ENCODE data around the gene LRRC8A.

The LRRC8A gene

DNA sequence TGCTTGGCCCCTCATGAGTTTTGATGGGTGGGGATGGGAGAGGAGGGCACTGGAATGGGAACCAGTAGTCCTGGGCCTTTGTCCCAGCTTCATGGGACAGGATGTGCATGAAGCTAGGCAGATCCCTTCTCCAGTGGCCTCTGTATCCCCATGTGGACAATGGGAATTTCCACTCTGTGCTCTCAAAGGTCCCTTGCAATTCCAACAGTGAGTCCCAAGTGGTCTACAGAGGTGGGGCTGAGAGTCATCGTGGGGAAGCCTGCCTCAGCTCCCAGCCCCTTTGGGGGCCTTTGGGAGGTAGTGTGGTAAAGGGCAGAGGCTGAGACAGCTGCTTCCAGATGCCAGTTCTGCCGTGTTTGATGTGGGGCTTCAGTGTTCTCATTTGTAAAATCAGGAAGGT, 37.0 kb downstream of the LRRC8A start:
- Mint-ChIP-seq H3K36me3 (ENCODE audit: low read depth) (peaks cover 20% of the 10 kb centered on the region), H3K9me3 (no peaks in the 10 kb centered on the region), H3K4me3 (peak overlapping the region in 1 of 3 experiments; percentile 66), H3K4me1 (peaks cover 43% of the 10 kb centered on the region), H3K27ac (peak overlapping the region; percentile 78 to 99 (median 79)), H3K27me3 (ENCODE audit: low read depth) (no peaks in the 10 kb centered on the region)
- TF ChIP-seq, protein P1, sequence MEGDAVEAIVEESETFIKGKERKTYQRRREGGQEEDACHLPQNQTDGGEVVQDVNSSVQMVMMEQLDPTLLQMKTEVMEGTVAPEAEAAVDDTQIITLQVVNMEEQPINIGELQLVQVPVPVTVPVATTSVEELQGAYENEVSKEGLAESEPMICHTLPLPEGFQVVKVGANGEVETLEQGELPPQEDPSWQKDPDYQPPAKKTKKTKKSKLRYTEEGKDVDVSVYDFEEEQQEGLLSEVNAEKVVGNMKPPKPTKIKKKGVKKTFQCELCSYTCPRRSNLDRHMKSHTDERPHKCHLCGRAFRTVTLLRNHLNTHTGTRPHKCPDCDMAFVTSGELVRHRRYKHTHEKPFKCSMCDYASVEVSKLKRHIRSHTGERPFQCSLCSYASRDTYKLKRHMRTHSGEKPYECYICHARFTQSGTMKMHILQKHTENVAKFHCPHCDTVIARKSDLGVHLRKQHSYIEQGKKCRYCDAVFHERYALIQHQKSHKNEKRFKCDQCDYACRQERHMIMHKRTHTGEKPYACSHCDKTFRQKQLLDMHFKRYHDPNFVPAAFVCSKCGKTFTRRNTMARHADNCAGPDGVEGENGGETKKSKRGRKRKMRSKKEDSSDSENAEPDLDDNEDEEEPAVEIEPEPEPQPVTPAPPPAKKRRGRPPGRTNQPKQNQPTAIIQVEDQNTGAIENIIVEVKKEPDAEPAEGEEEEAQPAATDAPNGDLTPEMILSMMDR (IDR thresholded peaks at IDR 0.05; ENCODE audit: unreplicated experiment in 3 of 3), result no peak

DNA sequence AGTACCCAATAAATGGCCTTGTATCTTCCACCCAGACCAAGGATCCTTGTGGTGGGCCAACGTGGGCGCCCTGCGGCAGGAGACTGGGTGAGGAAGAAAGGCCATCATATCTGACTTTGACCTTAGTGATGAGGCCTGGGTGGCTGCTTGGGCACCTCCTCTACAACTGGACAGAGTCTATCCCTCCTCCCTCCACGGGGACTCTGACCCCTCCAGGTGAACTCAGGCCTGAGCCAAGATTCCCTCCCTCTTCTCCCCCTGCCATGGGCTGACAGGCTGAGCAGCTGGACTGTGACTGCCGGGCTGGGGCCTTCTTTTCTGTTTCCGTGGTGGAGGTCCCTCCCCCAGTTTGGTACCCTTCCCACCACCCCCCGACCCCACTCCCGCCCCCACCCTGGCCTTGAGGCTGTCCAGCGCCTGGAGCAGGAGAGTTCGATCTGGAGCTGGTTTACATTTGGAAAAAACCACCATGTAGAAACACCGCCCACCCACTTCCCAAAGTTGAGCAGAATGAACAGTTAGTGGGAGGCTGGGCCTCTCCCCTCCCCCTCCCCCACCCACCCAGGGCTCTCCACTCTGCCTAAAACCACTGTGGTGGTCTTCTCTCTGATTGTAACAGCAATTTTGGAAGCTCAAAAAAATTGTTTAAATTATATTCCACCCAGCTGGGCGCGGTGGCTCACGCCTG, 37.6 kb downstream of the LRRC8A start:
- Mint-ChIP-seq H3K27ac (peak overlapping the region; percentile 78 to 99 (median 79)), H3K4me1 (peaks cover 43% of the 10 kb centered on the region), H3K9me3 (no peaks in the 10 kb centered on the region), H3K27me3 (ENCODE audit: low read depth) (no peaks in the 10 kb centered on the region), H3K4me3 (peak overlapping the region in 1 of 3 experiments; percentile 66), H3K36me3 (ENCODE audit: low read depth) (peaks cover 20% of the 10 kb centered on the region)
- TF ChIP-seq, protein P1 (IDR thresholded peaks at IDR 0.05; ENCODE audit: unreplicated experiment in 3 of 3), result no peak

DNA sequence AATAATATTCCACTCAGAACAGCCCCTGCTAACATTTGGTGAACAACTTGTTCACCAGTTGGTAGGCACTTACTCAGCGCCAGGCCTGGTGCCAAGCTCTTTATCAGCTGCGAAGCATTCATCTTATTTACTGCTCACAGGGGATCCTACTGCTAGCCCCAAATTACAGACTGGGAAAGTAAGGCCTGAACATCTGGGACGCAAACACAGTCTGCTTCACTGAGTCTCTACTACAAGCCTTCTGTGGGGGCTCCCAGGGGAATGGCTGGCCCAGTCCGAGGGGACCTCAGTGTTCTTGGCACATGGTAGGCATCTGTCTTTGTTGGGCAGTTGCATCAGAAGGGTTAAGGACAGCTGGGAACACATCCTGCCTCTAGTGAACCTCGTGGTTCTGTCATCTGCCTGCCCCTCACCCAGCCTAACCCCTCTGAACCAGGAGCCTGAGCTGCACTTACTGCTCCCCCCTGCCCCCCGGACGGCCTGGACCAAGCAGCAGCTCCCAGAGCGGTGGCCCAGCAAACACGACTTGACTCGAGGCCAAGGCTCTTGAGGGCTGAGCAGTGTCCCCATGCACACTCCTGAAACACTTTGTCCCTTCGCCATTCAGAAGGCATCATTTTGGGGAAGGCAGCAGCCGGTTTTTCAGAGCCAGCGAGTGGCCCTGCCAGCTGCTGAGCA, 38.6 kb downstream of the LRRC8A start, which contains the start of gene PHYHD1:
PHYHD1 (plus strand) TSS at position 602 of the 678 bp plus-strand sequence. CDS start 1,342 bp downstream, outside the sequence.
- peaks cover 43% of the 10 kb centered on the region for H3K4me1 Mint-ChIP-seq
- peak within 1 kb of the TSS; percentile 91 to 92 (median 91) for H3K4me3 Mint-ChIP-seq
- peaks cover 19% of the 10 kb centered on the region for H3K36me3 Mint-ChIP-seq (ENCODE audit: low read depth)
- TF ChIP-seq, protein P1 (IDR thresholded peaks at IDR 0.05; ENCODE audit: unreplicated experiment in 3 of 3), result no peak
- peak within 1 kb of the TSS; percentile 96 to 99 (median 99) for H3K27ac Mint-ChIP-seq
- no peaks in the 10 kb centered on the region for H3K9me3 Mint-ChIP-seq
- H3K27me3 Mint-ChIP-seq (ENCODE audit: low read depth), result no peaks in the 10 kb centered on the region

DNA sequence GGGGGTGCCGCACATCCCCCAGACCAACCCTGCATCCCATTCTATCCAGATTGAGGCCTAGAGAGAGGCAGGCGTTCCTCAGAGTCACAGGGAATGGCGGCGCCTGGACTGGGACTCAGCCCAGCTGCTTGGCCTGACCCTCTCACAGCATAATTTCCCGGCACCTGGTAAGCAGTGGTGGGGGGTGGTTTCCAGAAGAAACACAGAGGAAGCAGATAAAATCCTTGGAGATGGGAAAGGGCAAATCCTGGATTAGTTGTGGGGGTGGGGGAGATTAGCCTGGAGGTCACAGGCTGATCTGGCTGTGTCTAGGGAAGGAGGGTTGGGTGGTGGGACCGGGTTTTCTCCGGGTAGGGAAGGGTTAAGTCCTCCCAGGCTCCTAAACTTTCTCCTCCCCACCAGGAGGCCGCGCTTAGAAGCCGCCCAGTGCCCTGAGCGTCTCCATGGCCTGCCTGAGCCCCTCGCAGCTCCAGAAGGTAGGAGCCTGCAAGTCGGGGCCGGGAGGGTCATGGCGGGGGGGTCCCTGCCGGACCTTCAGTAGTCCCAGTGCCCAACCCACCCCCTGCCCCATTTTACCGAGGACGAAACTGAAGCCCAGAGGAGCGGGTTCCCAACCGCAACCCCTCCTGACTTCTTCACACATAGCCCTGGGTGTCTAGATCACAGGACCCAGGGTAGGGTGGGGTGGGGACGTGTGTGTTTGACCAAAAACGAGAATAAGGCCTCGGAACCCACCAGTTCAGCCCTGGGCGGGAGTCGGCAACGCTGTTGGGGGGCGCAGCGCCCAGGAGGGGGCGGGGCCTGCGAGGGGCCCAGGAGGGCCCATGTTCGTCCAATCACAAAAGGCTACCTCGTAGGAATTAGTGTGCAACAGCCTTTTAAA, 40.2 kb downstream of the LRRC8A start:
- peak overlapping the region; percentile 91 to 92 (median 91) for H3K4me3 Mint-ChIP-seq

DNA sequence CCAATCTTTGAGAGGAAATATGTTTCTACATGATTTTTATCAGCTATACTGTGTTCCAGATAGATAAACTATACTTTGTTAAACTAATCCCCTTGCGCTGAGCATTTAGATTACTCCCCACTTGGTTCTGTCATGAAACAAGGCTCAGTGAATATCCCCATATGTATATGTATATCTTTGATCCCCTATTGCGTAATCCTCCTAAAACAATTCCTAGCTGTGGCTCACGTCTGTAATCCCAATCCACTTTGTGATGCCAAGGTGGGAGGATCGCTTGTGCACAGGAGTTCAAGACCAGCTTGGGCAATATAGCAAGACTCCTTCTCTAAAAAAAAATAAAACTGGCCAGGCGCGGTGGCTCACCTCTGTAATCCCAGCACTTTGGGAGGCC, 41.6 kb downstream of the LRRC8A start:
- Mint-ChIP-seq H3K27me3 (ENCODE audit: low read depth) (no peaks in the 10 kb centered on the region), H3K9me3 (no peaks in the 10 kb centered on the region), H3K36me3 (ENCODE audit: low read depth) (peaks cover 4% of the 10 kb centered on the region), H3K4me1 (peaks cover 29% of the 10 kb centered on the region), H3K27ac (peak overlapping the region in 1 of 3 experiments; percentile 33), H3K4me3 (peak overlapping the region; percentile 72 to 91 (median 91))
- TF ChIP-seq, protein P1 (IDR thresholded peaks at IDR 0.05; ENCODE audit: unreplicated experiment in 3 of 3), result no peak

More for the DNA sequence above, 40.2 kb downstream of the LRRC8A start:
- H3K36me3 Mint-ChIP-seq (ENCODE audit: low read depth), result peaks cover 9% of the 10 kb centered on the region
- TF ChIP-seq, protein P1 (IDR thresholded peaks at IDR 0.05; ENCODE audit: unreplicated experiment in 3 of 3), result peak in 1 of 3 experiments; percentile 10
- H3K27ac Mint-ChIP-seq, result peak overlapping the region; percentile 96 to 99 (median 99)
- H3K27me3 Mint-ChIP-seq (ENCODE audit: low read depth), result no peaks in the 10 kb centered on the region
- H3K9me3 Mint-ChIP-seq, result no peaks in the 10 kb centered on the region
- peaks cover 30% of the 10 kb centered on the region for H3K4me1 Mint-ChIP-seq
